Common myeloid progenitor, CD34-positive (primary cell): ENCODE measurements around the gene SEMA5B.

Experiments used
- CTCF ChIA-PET: fragments of 350-600 bp; sonication (Branson Sonifier 250); formaldehyde crosslinking; loops from one replicate; lab custom pipeline; 2021; ENCODE audit warnings: antibody characterized with exemption; lab: Charles Lee
- POLR2A ChIA-PET: fragments of 350-600 bp; sonication (Branson Sonifier 250); formaldehyde crosslinking; loops from one replicate; lab custom pipeline; 2021; ENCODE audit warnings: antibody characterized with exemption; lab: Charles Lee
- DNase-seq, 3 donors: peaks; one replicate each; pipeline versions ENCODE4 v3.0.0 to v3.0.0-alpha.2; 2013
- H3K27ac ChIP-seq, 2 experiments: 1 replicate in 1 of 2; 2 replicates in 1 of 2; pipeline ENCODE4 v1.7.0; 2013; ENCODE audit warnings: inconsistent platforms in 2 of 2, low read length in 2 of 2, mild to moderate bottlenecking in 2 of 2, low read depth in 1 of 2, moderate library complexity in 1 of 2; ENCODE audit not compliant: severe bottlenecking in 2 of 2, insufficient read depth in 1 of 2, poor library complexity in 1 of 2
- H3K27me3 ChIP-seq, 5 experiments: replicated peaks in 2 of 5; 1 replicate in 3 of 5; 2 replicates in 2 of 5; pipeline versions ENCODE4 v1.6.1 to v1.7.0; 2013; ENCODE audit warnings: low read length in 4 of 5, mild to moderate bottlenecking in 2 of 5, moderate library complexity in 2 of 5, inconsistent platforms in 1 of 5; ENCODE audit not compliant: insufficient read depth in 5 of 5, control insufficient read depth in 4 of 5
- H3K36me3 ChIP-seq, 4 experiments: 1 replicate in 2 of 4; 2 replicates in 2 of 4; pipeline versions ENCODE4 v1.6.1 to v1.7.0; 2013; ENCODE audit warnings: low read length in 3 of 4, control low read depth in 1 of 4, mild to moderate bottlenecking in 1 of 4; ENCODE audit not compliant: control insufficient read depth in 4 of 4, insufficient read depth in 4 of 4
- H3K4me1 ChIP-seq, 4 experiments: 1 replicate in 3 of 4; 2 replicates in 1 of 4; pipeline versions ENCODE4 v1.6.1 to v1.7.1; 2013; ENCODE audit warnings: low read length in 3 of 4, mild to moderate bottlenecking in 3 of 4, control low read depth in 1 of 4, inconsistent platforms in 1 of 4, moderate library complexity in 1 of 4; ENCODE audit not compliant: control insufficient read depth in 4 of 4, insufficient read depth in 4 of 4; ENCODE audit errors: control extremely low read depth in 1 of 4
- H3K4me3 ChIP-seq, 7 experiments: 1 replicate in 4 of 7; 2 replicates in 3 of 7; pipeline versions ENCODE4 v1.5.1 to v1.7.0; 2013; ENCODE audit warnings: mild to moderate bottlenecking in 7 of 7, low read length in 6 of 7, moderate library complexity in 6 of 7, inconsistent platforms in 2 of 7, low read depth in 2 of 7, control low read depth in 1 of 7; ENCODE audit not compliant: insufficient read depth in 4 of 7, control insufficient read depth in 1 of 7; ENCODE audit errors: extremely low read depth in 1 of 7
- H3K9me3 ChIP-seq, 5 experiments: 1 replicate in 4 of 5; 2 replicates in 1 of 5; pipeline versions ENCODE4 v1.6.1 to v1.7.1; 2013; ENCODE audit warnings: low read length in 4 of 5, mild to moderate bottlenecking in 2 of 5, inconsistent platforms in 1 of 5, low read depth in 1 of 5, moderate library complexity in 1 of 5; ENCODE audit not compliant: control insufficient read depth in 4 of 5, insufficient read depth in 2 of 5; ENCODE audit errors: control extremely low read depth in 1 of 5
- WGBS: methylation state at CpG from one replicate; pipeline ENCODE4 v1.1.5; 2013; ENCODE audit not compliant: insufficient coverage; 5-methylcytosine and 5-hydroxymethylcytosine counted together

SEMA5B gene

DNA sequence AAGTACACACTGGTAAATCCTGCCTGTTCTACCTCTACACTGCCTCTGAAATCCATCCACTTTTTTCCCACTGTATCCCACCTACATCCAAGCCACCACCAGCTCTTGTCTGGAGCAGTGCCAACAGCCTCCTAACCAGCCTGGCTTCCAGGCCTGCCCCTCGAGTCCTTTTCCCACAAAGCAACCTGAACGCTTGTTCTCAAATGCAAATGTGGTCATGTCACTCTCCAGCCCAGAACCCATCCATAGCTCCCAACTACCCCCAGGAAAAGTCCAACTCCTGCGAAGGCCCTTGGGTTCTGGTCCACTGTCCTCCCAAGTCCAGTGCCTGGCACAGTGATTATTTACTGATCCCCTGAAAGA is 83.8 kb downstream of the SEMA5B start:
- ChIA-PET CTCF (interaction anchor here (0.6 to 5.0 kb wide), 16 partner anchors 10 to 189 kb away, joined by 3 to 66 read pairs (median 6); partner anchors contain the start of gene SEMA5B), POLR2A (no interaction called here)
- no peak for DNase-seq
- Histone ChIP-seq H3K4me1 (peaks cover 0 to 8% (median 3%) of the 10 kb centered on the region in 4 experiments), H3K36me3 (no peaks in the 10 kb centered on the region), H3K27ac (no peak overlapping the region), H3K27me3 (peaks cover 0 to 4% (median 0%) of the 10 kb centered on the region in 5 experiments), H3K9me3 (no peaks in the 10 kb centered on the region), H3K4me3 (no peak overlapping the region)
- WGBS = 100% methylated on average over 3 of the region's 3 CpGs

DNA sequence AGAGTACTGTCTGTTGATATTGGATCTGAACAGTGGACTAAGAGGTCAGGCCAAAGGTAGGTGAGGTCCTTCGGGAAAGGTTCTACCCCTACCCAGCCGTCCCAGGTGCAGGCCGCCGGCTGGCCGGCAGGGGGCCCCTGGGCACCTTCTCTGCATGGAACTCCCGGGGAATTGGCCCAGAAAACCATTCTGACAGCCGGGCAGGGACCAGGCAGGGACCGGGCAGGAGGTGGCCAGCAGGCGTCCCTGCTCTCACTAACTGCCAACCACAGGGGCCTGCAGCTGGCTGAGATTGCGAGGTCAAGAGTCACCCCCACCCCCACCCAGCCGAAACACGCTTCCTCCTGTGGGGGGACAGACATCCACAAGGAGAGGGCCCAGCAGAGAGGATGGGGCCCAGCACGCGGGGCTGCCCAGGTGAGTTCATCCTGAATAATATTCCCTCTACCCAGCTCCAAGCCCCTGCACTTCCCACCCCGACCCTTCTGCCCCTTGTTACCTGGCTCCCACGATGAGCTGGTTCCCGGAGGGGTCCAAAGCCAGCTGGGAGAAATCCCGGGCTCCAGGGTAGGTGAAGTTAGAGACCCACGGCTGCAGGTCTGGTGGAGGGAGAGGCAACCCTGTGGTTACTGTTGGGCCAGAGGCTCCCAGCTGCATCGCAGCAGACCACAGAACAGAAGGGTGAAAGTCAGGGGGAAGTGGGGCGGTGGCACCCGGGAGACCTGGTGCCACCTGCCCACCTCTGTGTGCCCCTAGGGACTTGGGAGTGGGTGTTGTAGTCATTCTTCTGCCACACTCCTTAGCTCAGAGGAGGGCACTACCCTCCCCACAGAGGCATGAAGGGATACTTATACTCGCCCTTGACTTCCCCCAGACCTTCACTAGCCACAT is 84.4 kb downstream of the SEMA5B start:
- DNase-seq = peak; percentile 34 to 50 (median 44)

DNA sequence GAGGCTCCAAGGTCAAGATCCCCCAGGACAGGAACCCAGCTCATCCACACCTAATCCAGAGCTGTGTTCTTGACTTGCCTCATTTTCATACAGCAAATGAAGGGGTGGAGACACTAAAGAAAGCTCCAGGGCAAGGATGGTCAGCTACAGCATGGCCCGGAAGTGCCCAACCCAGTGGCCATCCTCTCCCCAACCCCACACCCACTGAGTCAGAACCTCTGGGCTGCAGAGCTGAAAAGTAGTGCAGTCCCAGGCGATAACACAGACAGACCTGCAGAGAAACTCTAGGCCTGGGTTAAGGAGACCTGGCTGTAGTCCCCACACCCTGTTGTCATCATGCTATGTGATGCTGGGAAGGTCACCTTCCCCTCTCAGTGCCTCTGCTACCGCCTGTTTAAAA is 85.3 kb downstream of the SEMA5B start:
- H3K27me3 ChIP-seq = peaks cover 0 to 7% (median 0%) of the 10 kb centered on the region in 5 experiments
- DNase-seq = no peak

More for the DNA sequence above, 84.4 kb downstream of the SEMA5B start:
- H3K9me3 ChIP-seq = no peaks in the 10 kb centered on the region
- ChIA-PET POLR2A (no interaction called here), CTCF (interaction anchor here (0.6 to 5.0 kb wide), 33 partner anchors 9 to 553 kb away, joined by 3 to 66 read pairs (median 4); partner anchors contain the start of gene SEMA5B)
- H3K4me3 ChIP-seq = no peak overlapping the region
- H3K27ac ChIP-seq = no peak overlapping the region
- WGBS = 39% methylated on average over 19 of the region's 23 CpGs
- no peaks in the 10 kb centered on the region for H3K36me3 ChIP-seq
- peaks cover 0 to 8% (median 1%) of the 10 kb centered on the region in 4 experiments for H3K4me1 ChIP-seq
- H3K27me3 ChIP-seq = peaks cover 0 to 7% (median 0%) of the 10 kb centered on the region in 5 experiments

GRCh38 chr3:122941228-122942206 is 86.0 kb downstream of the SEMA5B start:
- CTCF ChIA-PET = interaction anchor here (0.7 to 5.0 kb wide), 31 partner anchors 7 to 551 kb away, joined by 3 to 66 read pairs (median 4); partner anchors contain the start of genes PDIA5 and SEMA5B
- Histone ChIP-seq H3K36me3 (no peaks in the 10 kb centered on the region), H3K4me1 (peaks cover 0 to 8% (median 1%) of the 10 kb centered on the region in 4 experiments), H3K9me3 (no peaks in the 10 kb centered on the region), H3K4me3 (no peak overlapping the region), H3K27me3 (peaks cover 0 to 7% (median 0%) of the 10 kb centered on the region in 5 experiments), H3K27ac (no peak overlapping the region)
- POLR2A ChIA-PET = no interaction called here
- 92% methylated on average over 5 of the region's 6 CpGs for WGBS
- peak in 2 of 3 donors; percentile 36 to 39 for DNase-seq

More for the DNA sequence above, 85.3 kb downstream of the SEMA5B start:
- Histone ChIP-seq H3K36me3 (no peaks in the 10 kb centered on the region), H3K9me3 (no peaks in the 10 kb centered on the region), H3K4me1 (peaks cover 0 to 8% (median 1%) of the 10 kb centered on the region in 4 experiments), H3K4me3 (no peak overlapping the region), H3K27ac (no peak overlapping the region)
- WGBS = 93% methylated on average over 3 of the region's 3 CpGs
- CTCF ChIA-PET = interaction anchor here (0.7 to 5.0 kb wide), 33 partner anchors 8 to 552 kb away, joined by 3 to 66 read pairs (median 4); partner anchors contain the start of genes PDIA5 and SEMA5B
- POLR2A ChIA-PET = no interaction called here

DNA sequence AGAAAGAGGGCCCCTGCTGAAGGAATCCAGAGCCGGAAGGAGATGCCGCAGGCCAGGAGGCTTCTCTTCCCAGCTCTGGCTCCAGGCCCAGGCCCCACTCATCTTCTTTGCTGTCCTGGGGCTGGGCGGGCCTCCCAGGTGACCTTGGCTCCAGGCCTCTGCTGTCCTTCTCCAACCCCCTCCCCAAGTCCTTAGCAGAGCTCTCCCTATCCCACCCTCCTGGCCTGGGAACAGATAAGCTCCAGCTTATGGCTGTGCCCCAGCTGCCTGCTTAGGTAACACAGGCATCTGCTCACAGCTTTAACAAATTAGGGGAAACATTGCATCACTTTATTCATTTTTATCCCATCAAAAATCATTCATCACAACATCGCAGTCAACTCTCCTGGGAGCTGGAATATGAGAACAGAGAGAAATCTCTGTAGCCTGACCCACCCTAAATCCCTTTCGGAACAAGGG is 86.9 kb downstream of the SEMA5B start:
- Histone ChIP-seq H3K4me3 (no peak overlapping the region), H3K4me1 (peaks cover 0 to 8% (median 1%) of the 10 kb centered on the region in 4 experiments), H3K36me3 (no peaks in the 10 kb centered on the region), H3K27ac (no peak overlapping the region), H3K27me3 (peaks cover 0 to 7% (median 0%) of the 10 kb centered on the region in 5 experiments), H3K9me3 (no peaks in the 10 kb centered on the region)
- ChIA-PET POLR2A (no interaction called here), CTCF (interaction anchor here (0.6 to 5.0 kb wide), 11 partner anchors 15 to 686 kb away, joined by 3 to 66 read pairs (median 4); partner anchors contain the start of gene SEMA5B)
- no peak for DNase-seq
- 96% methylated on average over 4 of the region's 5 CpGs for WGBS

GRCh38 chr3:122938783-122939425 is 88.7 kb downstream of the SEMA5B start:
- no peak overlapping the region for H3K27ac ChIP-seq
- peaks cover 0 to 7% (median 0%) of the 10 kb centered on the region in 5 experiments for H3K27me3 ChIP-seq
- H3K36me3 ChIP-seq = no peaks in the 10 kb centered on the region
- H3K4me3 ChIP-seq = no peak overlapping the region
- no peak for DNase-seq
- peaks cover 0 to 8% (median 1%) of the 10 kb centered on the region in 4 experiments for H3K4me1 ChIP-seq
- no peaks in the 10 kb centered on the region for H3K9me3 ChIP-seq
- WGBS = 94% methylated on average over 9 of the region's 9 CpGs
- ChIA-PET POLR2A (no interaction called here), CTCF (interaction anchor here (0.7 to 1.2 kb wide), 2 partner anchors 25 to 80 kb away, joined by 3 read pairs; no protein-coding TSS in a partner anchor)
